Right cardiac atrium (tissue), 5 donors: ENCODE data around the gene EHMT1. TPM values are rescaled to one million over a fixed set of nuclear protein-coding genes. Genes with fewer than 3 reads are reported as not detected.
"Not testable (repeated sequence)": the region's sequence is repeated elsewhere in the genome, so short reads cannot be mapped to it uniquely, and the experiment has no call there.

Source experiments
- ATAC-seq, 2 donors: fragments of 200-7000 bp; cut with Tn5 transposase; one replicate each; pipeline versions ENCODE4 v1.8.0 to v1.9.1; 2020; ENCODE audit warnings: moderate library complexity in 2 of 2, mild to moderate bottlenecking in 1 of 2
- DNase-seq, 3 donors: peaks; one replicate each; pipeline ENCODE4 v3.0.0-alpha.2; 2020
- H3K27ac ChIP-seq: one replicate; pipeline ENCODE4 v1.5.1; 2013; ENCODE audit warnings: mild to moderate bottlenecking, low read length, control low read depth, moderate library complexity
- H3K27me3 ChIP-seq: one replicate; pipeline ENCODE4 v1.6.1; 2013; ENCODE audit not compliant: control insufficient read depth, insufficient read depth
- H3K4me1 ChIP-seq: one replicate; pipeline ENCODE4 v1.6.1; 2013; ENCODE audit warnings: low read length; ENCODE audit not compliant: control insufficient read depth, insufficient read depth
- H3K4me3 ChIP-seq: one replicate; pipeline ENCODE4 v1.5.1; 2013; ENCODE audit warnings: low read length, control low read depth
- H3K9me3 ChIP-seq: one replicate; pipeline ENCODE4 v1.6.1; 2013; ENCODE audit warnings: low read length; ENCODE audit not compliant: control insufficient read depth
- WGBS: extraction: QIAGEN DNeasy Blood & Tissue Kit; methylation state at CpG from one replicate; pipeline ENCODE4 v1.1.7; 2013; 5-methylcytosine and 5-hydroxymethylcytosine counted together
- intact Hi-C, 4 donors: fragments of 100-400 bp; cut with DNase I; formaldehyde crosslinking; loops; one replicate each; pipeline versions ENCODE4 v1.11.0 to v1.14.0; 2022 to 2023
- polyA plus RNA-seq: library from polyadenylated mRNA; stranded (reverse); fragments of 200-250 nt; gene quantifications from one replicate; pipeline ENCODE4 v1.2.3, GENCODE V29; 2013
- total RNA-seq, 4 donors: library from RNA; stranded (reverse); fragmentation: NEBNext Ultra II Directional; extraction: Animal tissue kit (Norgen Biotek cat#: 25700); gene quantifications; one replicate each; pipeline ENCODE4 v1.2.1, GENCODE V29; 2021
- donor health status: healthy with polysubstance abuse.
- donor health status: DM: no; HTN: yes; CAD: no.
- donor health status: DM: no; HTN: no; CAD: no.
- donor health status: DM: no; HTN: yes; CAD: no; lungs with severe emphysema.
- donor health status: DM: yes; HTN: yes; CAD: no.

EHMT1 gene
- total and polyA plus RNA-seq, 5 donors: 23.3 to 38.6 (median 36.0) TPM

- intact Hi-C loops: no loop called here
- no peak overlapping the region for H3K27ac ChIP-seq
- ATAC-seq (no peak), DNase-seq (no peak)
- no peaks in the 10 kb centered on the region for H3K27me3 ChIP-seq
- WGBS: 81% methylated on average over 9 of the region's 9 CpGs
- H3K9me3 ChIP-seq: no peaks in the 10 kb centered on the region
- no peak overlapping the region for H3K4me3 ChIP-seq
- no peaks in the 10 kb centered on the region for H3K4me1 ChIP-seq
Observed at GRCh38 chr9:137873858-137874362, 255.1 kb downstream of the EHMT1 start.

GRCh38 chr9:137875354-137875753 lies 256.5 kb downstream of the EHMT1 start:
- Histone ChIP-seq H3K9me3 (no peaks in the 10 kb centered on the region), H3K27ac (no peak overlapping the region), H3K27me3 (no peaks in the 10 kb centered on the region), H3K4me3 (no peak overlapping the region), H3K4me1 (no peaks in the 10 kb centered on the region)
- DNase-seq (no peak), ATAC-seq (no peak)
- WGBS: 78% methylated on average over 14 of the region's 14 CpGs
- intact Hi-C loops: no loop called here

- WGBS: 91% methylated on average over 10 of the region's 10 CpGs
- intact Hi-C loops: no loop called here
Observed at GRCh38 chr9:137875846-137876245, 257.0 kb downstream of the EHMT1 start.

GRCh38 chr9:137876269-137876668 lies 257.5 kb downstream of the EHMT1 start:
- intact Hi-C loops: no loop called here
- 84% methylated on average over 8 of the region's 8 CpGs for WGBS

More at GRCh38 chr9:137875846-137876245, 257.0 kb downstream of the EHMT1 start:
- Histone ChIP-seq H3K27me3 (no peaks in the 10 kb centered on the region), H3K4me1 (no peaks in the 10 kb centered on the region), H3K9me3 (no peaks in the 10 kb centered on the region), H3K27ac (no peak overlapping the region), H3K4me3 (no peak overlapping the region)
- DNase-seq: no peak
- no peak for ATAC-seq

GRCh38 chr9:137876781-137877386 lies 258.1 kb downstream of the EHMT1 start:
- Histone ChIP-seq H3K27me3 (no peaks in the 10 kb centered on the region), H3K4me3 (no peak overlapping the region), H3K4me1 (no peaks in the 10 kb centered on the region), H3K27ac (no peak overlapping the region), H3K9me3 (no peaks in the 10 kb centered on the region)
- intact Hi-C loops: no loop called here
- WGBS: 64% methylated on average over 47 of the region's 47 CpGs
- DNase-seq (peak in 1 of 3 donors; percentile 60), ATAC-seq (no peak)

More at GRCh38 chr9:137876269-137876668, 257.5 kb downstream of the EHMT1 start:
- no peaks in the 10 kb centered on the region for H3K27me3 ChIP-seq
- DNase-seq (no peak), ATAC-seq (no peak)
- no peaks in the 10 kb centered on the region for H3K9me3 ChIP-seq
- H3K4me1 ChIP-seq: no peaks in the 10 kb centered on the region
- H3K27ac ChIP-seq: no peak overlapping the region
- no peak overlapping the region for H3K4me3 ChIP-seq

- intact Hi-C loops, DNase-seq: not testable (repeated sequence)
Observed at GRCh38 chr9:137877506-137878122, 258.8 kb downstream of the EHMT1 start, which contains the start of gene CACNA1B. CACNA1B (plus strand) TSS chr9:137877782; CDS start chr9:137877934, 152 bp downstream.

GRCh38 chr9:137878146-137878941 lies 259.5 kb downstream of the EHMT1 start:
- Histone ChIP-seq H3K4me3 (peak overlapping the region; percentile 33), H3K9me3 (no peaks in the 10 kb centered on the region), H3K27ac (no peak overlapping the region), H3K4me1 (no peaks in the 10 kb centered on the region), H3K27me3 (no peaks in the 10 kb centered on the region)
- ATAC-seq (peak; percentile 44 to 59), DNase-seq (peak in 2 of 3 donors; percentile 57 to 61)
- intact Hi-C loops: no loop called here
- WGBS: 2% methylated on average over 101 of the region's 101 CpGs

More at GRCh38 chr9:137877506-137878122, 258.8 kb downstream of the EHMT1 start, which contains the start of gene CACNA1B:
- WGBS: 4% methylated on average over 87 of the region's 95 CpGs
- not testable (repeated sequence) for H3K9me3 ChIP-seq, H3K27me3 ChIP-seq, H3K4me1 ChIP-seq, ATAC-seq, H3K27ac ChIP-seq
- peak within 1 kb of the TSS; percentile 33 for H3K4me3 ChIP-seq

- Histone ChIP-seq H3K27ac (no peak overlapping the region), H3K4me1 (no peaks in the 10 kb centered on the region), H3K27me3 (no peaks in the 10 kb centered on the region), H3K9me3 (no peaks in the 10 kb centered on the region), H3K4me3 (no peak overlapping the region)
- no peak for DNase-seq
- WGBS: 77% methylated on average over 20 of the region's 20 CpGs
- intact Hi-C loops: no loop called here
- no peak for ATAC-seq
Observed at GRCh38 chr9:137879052-137879451, 260.2 kb downstream of the EHMT1 start.

- Histone ChIP-seq H3K4me1 (no peaks in the 10 kb centered on the region), H3K9me3 (no peaks in the 10 kb centered on the region), H3K4me3 (no peak overlapping the region), H3K27ac (no peak overlapping the region), H3K27me3 (no peaks in the 10 kb centered on the region)
- 83% methylated on average over 8 of the region's 8 CpGs for WGBS
- ATAC-seq (no peak), DNase-seq (no peak)
- intact Hi-C loops: no loop called here
Observed at GRCh38 chr9:137879566-137880150, 260.9 kb downstream of the EHMT1 start.

- intact Hi-C loops: no loop called here
- WGBS: 79% methylated on average over 16 of the region's 16 CpGs
- Histone ChIP-seq H3K9me3 (no peaks in the 10 kb centered on the region), H3K27me3 (no peaks in the 10 kb centered on the region), H3K4me1 (no peaks in the 10 kb centered on the region), H3K4me3 (no peak overlapping the region), H3K27ac (no peak overlapping the region)
- no peak for DNase-seq
- ATAC-seq: no peak
Observed at GRCh38 chr9:137880160-137880975, 261.6 kb downstream of the EHMT1 start.
